VCaP (cell line): Measurements from ENCODE around the gene FLYWCH2.
"Not testable (repeated sequence)": the region's sequence is repeated elsewhere in the genome, so short reads cannot be mapped to it uniquely, and the experiment has no call there.

Source experiments
- H3K27ac ChIP-seq: fragments of 450-650 bp; 2 replicates; pipeline ENCODE4 v1.5.1; 2017
- TF ChIP-seq, protein P1 (sequence below): fragments of 450-650 bp; conservative IDR thresholded peaks from 2 replicates; pipeline ENCODE4 v1.5.1; 2017; ENCODE audit warnings: mild to moderate bottlenecking, moderate library complexity

FLYWCH2 gene

DNA sequence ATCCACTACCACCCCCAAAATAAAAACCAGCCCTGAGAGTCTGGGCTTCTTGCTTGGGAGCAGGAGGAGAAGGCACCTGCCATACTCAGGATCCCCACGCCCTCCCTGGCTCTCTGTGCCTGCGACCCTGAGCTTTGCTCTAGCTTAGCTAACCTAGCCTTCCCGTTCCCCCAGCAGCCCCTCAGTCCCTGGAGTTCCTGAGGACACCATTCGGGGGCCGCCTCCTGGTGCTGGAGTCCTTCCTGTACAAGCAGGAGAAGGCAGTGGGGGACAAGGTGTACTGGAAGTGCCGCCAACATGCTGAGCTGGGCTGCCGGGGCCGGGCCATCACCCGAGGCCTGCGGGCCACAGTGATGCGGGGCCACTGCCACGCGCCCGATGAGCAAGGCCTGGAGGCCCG is 47.2 kb downstream of the FLYWCH2 start:
- H3K27ac ChIP-seq = no peak overlapping the region
- TF ChIP-seq, protein P1, sequence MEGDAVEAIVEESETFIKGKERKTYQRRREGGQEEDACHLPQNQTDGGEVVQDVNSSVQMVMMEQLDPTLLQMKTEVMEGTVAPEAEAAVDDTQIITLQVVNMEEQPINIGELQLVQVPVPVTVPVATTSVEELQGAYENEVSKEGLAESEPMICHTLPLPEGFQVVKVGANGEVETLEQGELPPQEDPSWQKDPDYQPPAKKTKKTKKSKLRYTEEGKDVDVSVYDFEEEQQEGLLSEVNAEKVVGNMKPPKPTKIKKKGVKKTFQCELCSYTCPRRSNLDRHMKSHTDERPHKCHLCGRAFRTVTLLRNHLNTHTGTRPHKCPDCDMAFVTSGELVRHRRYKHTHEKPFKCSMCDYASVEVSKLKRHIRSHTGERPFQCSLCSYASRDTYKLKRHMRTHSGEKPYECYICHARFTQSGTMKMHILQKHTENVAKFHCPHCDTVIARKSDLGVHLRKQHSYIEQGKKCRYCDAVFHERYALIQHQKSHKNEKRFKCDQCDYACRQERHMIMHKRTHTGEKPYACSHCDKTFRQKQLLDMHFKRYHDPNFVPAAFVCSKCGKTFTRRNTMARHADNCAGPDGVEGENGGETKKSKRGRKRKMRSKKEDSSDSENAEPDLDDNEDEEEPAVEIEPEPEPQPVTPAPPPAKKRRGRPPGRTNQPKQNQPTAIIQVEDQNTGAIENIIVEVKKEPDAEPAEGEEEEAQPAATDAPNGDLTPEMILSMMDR = no peak

DNA sequence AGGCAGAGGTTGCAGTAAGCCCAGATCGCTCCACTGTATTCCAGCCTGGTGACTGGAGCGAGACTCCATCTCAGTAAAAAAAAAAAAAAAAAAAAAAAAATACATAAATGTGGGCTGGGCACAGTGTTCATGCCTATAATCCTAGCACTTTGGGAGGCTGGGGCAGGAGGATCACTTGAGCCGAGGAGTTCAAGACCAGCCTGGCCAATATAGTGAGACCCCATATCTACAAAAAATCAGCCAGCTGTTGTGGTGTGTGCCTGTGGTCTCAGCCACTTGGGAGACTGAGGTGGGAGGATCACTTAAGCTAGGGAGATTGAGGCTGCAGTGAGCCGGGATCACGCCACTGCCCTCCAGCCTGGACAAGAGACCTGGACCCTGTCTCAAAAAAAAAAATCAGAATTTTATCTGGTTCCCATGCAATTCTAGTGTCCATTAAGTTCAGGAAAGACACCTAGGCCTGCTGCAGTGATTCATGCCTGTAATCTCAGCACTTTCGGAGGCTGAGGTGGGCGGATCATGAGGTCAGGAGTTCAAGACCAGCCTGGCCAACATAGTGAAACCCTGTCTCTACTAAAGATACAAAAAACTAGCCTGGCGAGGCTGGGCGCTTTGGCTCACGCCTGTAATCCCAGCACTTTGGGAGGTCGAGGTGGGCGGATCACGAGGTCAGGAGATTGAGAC is 48.4 kb downstream of the FLYWCH2 start:
- H3K27ac ChIP-seq = not testable (repeated sequence)

DNA sequence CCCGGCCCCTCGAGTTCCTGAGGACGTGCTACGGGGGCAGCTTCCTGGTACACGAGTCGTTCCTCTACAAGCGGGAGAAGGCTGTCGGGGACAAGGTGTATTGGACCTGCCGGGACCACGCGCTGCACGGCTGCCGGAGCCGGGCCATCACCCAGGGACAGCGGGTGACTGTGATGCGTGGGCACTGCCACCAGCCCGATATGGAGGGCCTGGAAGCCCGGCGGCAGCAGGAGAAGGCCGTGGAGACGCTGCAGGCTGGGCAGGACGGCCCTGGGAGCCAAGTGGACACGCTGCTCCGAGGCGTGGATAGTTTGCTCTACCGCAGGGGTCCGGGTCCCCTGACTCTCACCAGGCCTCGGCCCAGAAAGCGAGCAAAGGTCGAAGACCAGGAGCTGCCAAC is 50.1 kb downstream of the FLYWCH2 start:
- no peak overlapping the region for H3K27ac ChIP-seq

DNA sequence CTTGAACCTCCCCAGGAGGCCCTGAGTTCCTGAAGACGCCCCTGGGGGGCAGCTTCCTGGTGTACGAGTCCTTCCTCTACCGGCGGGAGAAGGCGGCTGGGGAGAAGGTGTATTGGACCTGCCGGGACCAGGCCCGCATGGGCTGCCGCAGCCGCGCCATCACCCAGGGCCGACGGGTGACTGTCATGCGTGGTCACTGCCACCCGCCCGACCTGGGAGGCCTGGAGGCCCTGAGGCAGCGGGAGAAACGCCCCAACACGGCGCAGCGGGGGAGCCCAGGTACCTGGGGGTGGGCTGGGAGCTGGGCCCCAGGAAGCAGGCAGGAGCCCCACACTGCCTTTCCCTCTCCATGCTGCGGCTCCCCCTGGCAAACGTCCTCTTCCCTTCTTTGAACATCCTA is 50.7 kb downstream of the FLYWCH2 start:
- H3K27ac ChIP-seq = no peak overlapping the region
- TF ChIP-seq, protein P1 = no peak

More for the DNA sequence above, 50.1 kb downstream of the FLYWCH2 start:
- TF ChIP-seq, protein P1 = no peak

DNA sequence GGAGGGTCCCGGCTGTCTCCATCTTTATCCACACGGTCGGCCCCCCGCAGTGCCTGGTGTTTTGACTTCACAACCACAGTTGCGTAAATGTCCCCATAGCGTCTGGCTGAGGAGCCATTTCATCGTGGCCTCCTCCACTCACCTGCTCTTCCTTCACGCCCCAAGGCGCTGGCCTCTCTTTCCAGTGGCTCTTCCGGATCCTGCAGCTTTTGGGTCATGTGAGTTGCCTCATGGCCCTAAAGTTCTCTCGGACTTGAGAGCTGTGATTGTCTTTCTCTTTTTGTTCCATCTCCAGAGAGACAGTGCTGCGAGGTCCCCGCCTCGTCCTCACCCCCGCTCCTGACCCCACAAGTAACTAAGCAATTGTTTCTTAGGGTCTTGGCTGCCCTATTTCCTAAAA is 51.4 kb downstream of the FLYWCH2 start:
- H3K27ac ChIP-seq = no peak overlapping the region
- TF ChIP-seq, protein P1 = no peak

DNA sequence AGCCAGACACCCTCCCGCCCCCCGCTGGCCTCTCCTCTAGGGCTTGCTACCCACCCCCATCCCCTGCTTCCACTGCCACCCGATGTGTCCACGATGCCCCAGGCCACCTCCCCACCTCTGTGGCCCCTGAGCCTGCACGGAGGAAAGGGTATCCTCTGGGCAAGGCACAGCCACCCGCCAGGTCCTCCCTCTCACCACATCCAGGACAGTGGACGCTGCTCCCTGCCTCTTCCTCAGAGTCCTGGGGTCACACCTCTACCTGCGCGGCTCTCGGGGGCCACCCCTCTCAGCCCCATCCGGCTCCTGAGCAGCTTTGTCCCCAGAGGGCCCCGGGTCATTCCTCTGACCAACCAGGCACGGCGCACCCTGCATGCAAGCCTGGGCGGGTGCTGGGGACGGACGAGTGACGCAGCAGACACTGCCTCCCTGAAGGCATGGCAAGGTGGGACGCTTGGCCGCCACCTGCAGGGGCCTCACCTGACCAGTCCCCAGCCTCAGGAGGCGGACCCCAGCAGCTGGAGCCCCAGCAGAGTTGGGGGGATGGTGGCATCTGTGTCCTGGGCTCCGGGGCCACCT is 53.5 kb downstream of the FLYWCH2 start:
- TF ChIP-seq, protein P1 = no peak
- no peak overlapping the region for H3K27ac ChIP-seq

DNA sequence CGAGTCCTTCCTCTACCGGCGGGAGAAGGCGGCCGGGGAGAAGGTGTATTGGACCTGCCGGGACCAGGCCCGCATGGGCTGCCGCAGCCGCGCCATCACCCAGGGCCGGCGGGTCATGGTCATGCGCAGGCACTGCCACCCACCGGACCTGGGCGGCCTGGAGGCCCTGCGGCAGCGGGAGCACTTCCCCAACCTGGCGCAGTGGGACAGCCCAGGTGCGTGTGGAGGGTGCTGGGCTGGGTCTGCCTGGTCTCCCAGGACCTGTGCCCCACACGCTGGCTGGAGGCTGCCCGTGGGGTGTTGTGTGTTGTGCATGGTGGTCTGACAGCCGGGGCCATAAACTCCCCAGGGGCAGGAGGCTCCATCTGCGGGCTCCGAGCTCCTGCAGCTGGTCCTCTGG is 54.2 kb downstream of the FLYWCH2 start:
- TF ChIP-seq, protein P1 = no peak
- no peak overlapping the region for H3K27ac ChIP-seq

DNA sequence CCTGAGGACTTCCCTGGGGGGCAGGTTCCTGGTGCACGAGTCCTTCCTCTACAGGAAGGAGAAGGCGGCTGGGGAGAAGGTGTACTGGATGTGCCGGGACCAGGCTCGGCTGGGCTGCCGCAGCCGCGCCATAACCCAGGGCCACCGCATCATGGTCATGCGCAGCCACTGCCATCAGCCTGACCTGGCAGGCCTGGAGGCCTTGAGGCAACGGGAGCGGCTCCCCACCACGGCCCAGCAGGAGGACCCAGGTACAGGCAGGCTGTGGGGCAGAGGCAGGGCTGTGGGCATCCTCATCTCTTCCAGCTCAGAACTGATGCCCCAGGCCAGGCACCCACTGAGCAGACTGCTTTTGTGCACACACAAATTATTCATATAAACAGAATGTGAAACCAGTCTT is 55.2 kb downstream of the FLYWCH2 start:
- TF ChIP-seq, protein P1 = no peak
- no peak overlapping the region for H3K27ac ChIP-seq
